AG08395 (cell line): ENCODE measurements around the gene CPT1B.
"Not testable (repeated sequence)": the region's sequence is repeated elsewhere in the genome, so short reads cannot be mapped to it uniquely, and the experiment has no call there.

Experiments used
- DNase-seq: peaks from one replicate; pipeline ENCODE4 v3.0.0; 2012; ENCODE audit warnings: mixed read lengths, low spot score

CPT1B gene

GRCh38 chr22:50609599-50609998 lies 31.4 kb upstream of the CPT1B start:
- DNase-seq = no peak

GRCh38 chr22:50608996-50609395 lies 30.8 kb upstream of the CPT1B start:
- DNase-seq = no peak

DNA sequence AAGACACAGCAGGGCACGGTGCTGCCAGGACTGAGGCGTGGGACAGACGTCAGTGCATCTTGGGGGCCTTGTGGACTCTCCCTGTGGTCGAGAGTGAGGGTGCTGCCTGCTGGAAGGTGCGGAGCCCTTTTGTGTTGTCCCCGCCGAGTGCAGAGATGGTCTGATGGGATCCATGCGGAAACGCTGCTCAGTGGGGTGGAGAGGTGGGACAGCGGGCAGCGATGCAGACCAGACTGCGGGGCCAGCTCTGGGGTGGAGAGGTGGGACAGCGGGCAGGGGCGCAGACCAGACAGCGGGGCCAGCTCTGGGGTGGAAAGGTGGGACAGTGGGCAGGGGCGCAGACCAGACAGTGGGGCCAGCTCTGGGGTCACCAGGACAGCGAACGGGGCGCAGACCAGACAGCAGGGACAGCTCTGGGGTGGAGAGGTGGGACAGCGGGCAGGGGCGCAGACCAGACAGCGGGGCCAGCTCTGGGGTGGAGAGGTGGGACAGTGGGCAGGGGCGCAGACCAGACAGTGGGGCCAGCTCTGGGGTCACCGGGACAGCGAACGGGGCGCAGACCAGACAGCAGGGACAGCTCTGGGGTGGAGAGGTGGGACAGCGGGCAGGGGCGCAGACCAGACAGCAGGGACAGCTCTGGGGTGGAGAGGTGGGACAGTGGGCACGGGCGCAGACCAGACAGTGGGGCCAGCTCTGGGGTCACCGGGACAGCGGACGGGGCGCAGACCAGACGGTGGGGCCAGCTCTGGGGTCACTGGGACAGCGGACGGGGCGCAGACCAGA lies 30.0 kb upstream of the CPT1B start:
- DNase-seq = not testable (repeated sequence)

- no peak for DNase-seq
Observed at GRCh38 chr22:50607659-50608020, 29.4 kb upstream of the CPT1B start.

DNA sequence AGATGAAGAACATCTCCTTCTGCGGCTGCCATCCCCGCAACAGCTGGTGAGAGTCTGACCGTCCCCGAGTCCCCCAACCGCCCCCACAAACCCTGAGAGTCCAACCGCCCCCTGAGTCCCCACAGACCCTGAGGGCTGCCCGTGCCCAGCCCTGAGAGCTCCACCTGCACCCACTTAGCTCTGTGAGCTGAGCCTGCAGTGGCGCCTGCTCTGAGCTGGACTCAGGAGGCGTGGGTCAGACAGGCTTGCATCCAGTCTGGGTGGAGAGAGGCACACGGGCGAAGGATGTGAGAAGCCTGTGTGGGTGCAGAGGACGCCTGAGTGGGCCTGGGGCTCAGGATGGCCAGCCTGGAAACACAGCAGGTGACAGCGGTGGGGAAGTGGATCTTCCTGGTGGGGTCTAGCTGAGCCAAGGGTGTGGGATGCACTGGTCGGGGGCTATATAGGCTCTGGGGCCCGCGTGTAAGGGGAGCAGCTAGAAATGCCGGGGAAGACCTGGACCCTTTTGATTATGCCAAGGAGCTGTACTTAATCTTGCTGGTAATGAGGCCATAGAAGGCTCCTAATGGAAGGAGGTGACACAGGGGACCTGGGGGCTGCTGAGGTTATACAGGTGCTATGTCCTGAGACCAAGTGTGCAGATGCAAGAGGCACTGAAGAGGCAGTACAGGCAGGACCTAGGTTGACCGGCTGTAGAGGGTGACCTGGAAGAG lies 28.9 kb upstream of the CPT1B start:
- DNase-seq = no peak

- DNase-seq = no peak
Observed at GRCh38 chr22:50606165-50606945, 28.1 kb upstream of the CPT1B start.

- no peak for DNase-seq
Observed at GRCh38 chr22:50605613-50606074, 27.4 kb upstream of the CPT1B start.

DNA sequence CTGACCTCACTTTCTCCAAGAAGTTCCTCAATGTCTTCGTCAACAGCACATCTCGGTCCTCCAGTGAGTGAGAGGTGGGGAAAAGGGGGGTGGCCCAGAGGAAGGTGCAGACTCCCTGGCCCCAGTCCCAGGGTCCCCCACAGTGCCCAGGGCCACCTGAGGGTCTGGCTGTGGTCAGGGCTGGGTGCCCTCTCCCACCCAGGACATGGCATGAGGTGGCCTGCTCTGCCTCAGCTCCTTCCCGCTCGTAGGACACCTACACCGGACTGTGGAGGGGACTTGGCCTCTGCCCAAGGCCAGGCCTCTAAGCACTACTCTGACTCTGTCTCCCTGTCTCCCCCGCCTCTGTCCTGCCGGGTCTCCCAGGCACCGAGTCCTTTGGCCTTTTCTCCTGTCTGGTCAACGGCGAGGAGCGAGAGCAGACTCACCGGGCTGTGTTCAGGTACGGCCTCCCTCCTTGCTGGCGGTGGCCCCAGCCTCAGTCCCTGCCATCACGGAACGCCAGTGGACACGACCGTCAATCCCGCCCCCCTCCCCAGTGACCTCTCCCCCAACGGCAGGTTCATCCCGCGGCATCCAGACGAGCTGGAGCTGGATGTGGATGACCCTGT lies 26.9 kb upstream of the CPT1B start:
- DNase-seq = no peak

GRCh38 chr22:50604256-50605001 lies 26.2 kb upstream of the CPT1B start:
- DNase-seq = no peak

GRCh38 chr22:50603511-50604255 lies 25.5 kb upstream of the CPT1B start:
- DNase-seq = no peak

DNA sequence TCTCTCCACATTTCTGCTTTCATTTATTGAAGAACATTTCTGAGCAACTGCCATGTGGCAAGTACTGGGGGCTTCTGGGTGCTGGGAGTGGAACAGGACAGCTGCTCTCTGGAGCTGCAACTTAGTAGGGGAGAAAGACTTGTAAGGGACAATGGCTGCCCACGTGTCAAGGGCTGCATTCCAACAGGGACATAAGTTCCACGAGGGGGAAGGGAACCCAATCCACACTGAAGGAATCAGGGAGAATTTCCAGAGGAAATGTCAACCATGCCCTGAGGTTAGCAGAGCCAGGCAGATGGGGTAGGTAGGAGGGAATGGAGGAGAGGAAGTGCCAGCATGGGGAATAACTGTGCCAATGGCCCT lies 24.1 kb upstream of the CPT1B start:
- no peak for DNase-seq

GRCh38 chr22:50601669-50602337 lies 23.6 kb upstream of the CPT1B start:
- no peak for DNase-seq

GRCh38 chr22:50600967-50601668 lies 22.9 kb upstream of the CPT1B start:
- DNase-seq = no peak

DNA sequence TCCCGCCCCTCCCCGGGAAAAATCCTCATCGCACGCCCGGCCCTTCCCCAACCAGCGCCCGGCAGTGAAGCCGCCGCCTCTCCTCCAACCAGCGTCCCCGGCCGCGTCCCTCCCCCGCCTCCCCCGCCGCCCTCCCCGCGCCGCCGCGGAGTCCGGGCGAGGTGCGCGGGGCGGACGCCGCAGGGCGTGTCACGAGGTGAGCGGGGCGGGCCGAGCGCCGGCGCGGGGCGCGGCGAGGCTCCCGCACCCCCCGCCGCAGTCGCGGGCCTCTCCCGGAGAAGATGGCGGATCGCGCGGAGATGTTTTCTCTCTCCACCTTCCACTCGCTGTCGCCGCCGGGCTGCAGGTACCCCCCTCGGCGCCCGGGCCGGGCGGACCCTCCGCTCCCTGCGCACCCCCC lies 22.3 kb upstream of the CPT1B start, which contains the start of gene MAPK8IP2:
TSS of gene MAPK8IP2 (plus strand) at position 256 of the 400 bp plus-strand sequence. CDS start at position 282, 26 bp downstream.
- DNase-seq = no peak

- peak; percentile 88 for DNase-seq
Observed at GRCh38 chr22:50599816-50600455, 21.7 kb upstream of the CPT1B start.

GRCh38 chr22:50597097-50597496 lies 18.9 kb upstream of the CPT1B start:
- DNase-seq = no peak

- DNase-seq = no peak
Observed at GRCh38 chr22:50595189-50595588, 17.0 kb upstream of the CPT1B start.

DNA sequence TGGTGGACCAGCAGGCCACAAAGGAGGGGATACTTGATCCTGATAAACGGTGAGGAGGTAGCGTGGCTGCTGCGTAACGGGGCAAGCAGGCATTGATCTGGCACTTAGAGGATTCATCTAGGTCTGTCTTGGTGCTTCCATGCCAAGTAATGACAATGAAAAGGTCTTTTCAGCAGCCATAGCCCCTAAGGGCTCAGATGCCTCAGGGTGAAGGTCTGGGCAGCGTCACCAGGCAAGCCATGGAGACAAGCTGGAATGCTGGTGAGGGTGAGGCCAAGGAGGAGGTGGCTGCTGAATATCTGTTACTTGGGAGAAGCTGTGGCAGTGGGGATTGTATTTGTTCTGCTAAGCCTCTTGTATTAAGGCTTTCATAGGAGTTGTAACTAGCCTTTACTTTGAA lies 9.2 kb upstream of the CPT1B start:
- no peak for DNase-seq

- no peak for DNase-seq
Observed at GRCh38 chr22:50586416-50586815, 8.2 kb upstream of the CPT1B start.
